Neural cell (in vitro differentiated cells): ENCODE data around the gene FLRT2. TPM values are rescaled to one million over a fixed set of nuclear protein-coding genes. Genes with fewer than 3 reads are reported as not detected.

Experiments
- H2AFZ ChIP-seq: fragments of 200-600, 300-800 bp; sonication (generic), shearing (Covaris generic); 2 replicates; pipeline ENCODE4 v1.6.0; 2014; ENCODE audit warnings: low read depth, mild to moderate bottlenecking, antibody characterized with exemption, low read length, moderate library complexity
- H3F3A ChIP-seq: fragments of 200-600 bp; shearing (Covaris generic); 2 replicates; pipeline ENCODE4 v1.6.1; 2016; ENCODE audit warnings: mild to moderate bottlenecking, moderate library complexity, mixed read lengths, antibody characterized with exemption, low read length; ENCODE audit not compliant: insufficient read depth, poor library complexity, severe bottlenecking
- H3K27ac ChIP-seq: fragments of 200-600, 300-800 bp; sonication (generic), shearing (Covaris generic); 2 replicates; pipeline ENCODE4 v1.5.1; 2014; ENCODE audit warnings: mild to moderate bottlenecking, low read length, moderate library complexity
- H3K27me3 ChIP-seq: fragments of 300-800, 200-600 bp; sonication (generic), shearing (Covaris generic); 2 replicates; pipeline ENCODE4 v1.6.0; 2014; ENCODE audit warnings: mild to moderate bottlenecking, low read depth, low read length, moderate library complexity; ENCODE audit not compliant: insufficient read depth
- H3K36me3 ChIP-seq: fragments of 300-800, 200-600 bp; sonication (generic), shearing (Covaris generic); 2 replicates; pipeline ENCODE4 v1.5.1; 2014; ENCODE audit warnings: mild to moderate bottlenecking, antibody characterized with exemption, low read length, moderate library complexity; ENCODE audit not compliant: insufficient read depth
- H3K4me2 ChIP-seq: fragments of 300-800, 200-600 bp; sonication (generic), shearing (Covaris generic); 2 replicates; pipeline ENCODE4 v1.6.0; 2014; ENCODE audit warnings: mild to moderate bottlenecking, low read length
- H3K4me3 ChIP-seq: fragments of 300-800, 200-600 bp; sonication (generic), shearing (Covaris generic); 2 replicates; pipeline ENCODE4 v1.5.1; 2014; ENCODE audit warnings: mild to moderate bottlenecking, low read length, moderate library complexity
- H3K79me2 ChIP-seq: fragments of 200-600 bp; shearing (Covaris generic); replicated peaks from 2 replicates; pipeline ENCODE4 v1.6.0; 2014; ENCODE audit warnings: mild to moderate bottlenecking, low read length, moderate library complexity; ENCODE audit not compliant: insufficient read depth
- H3K9ac ChIP-seq: fragments of 300-800, 200-600 bp; sonication (generic), shearing (Covaris generic); 2 replicates; pipeline ENCODE4 v1.6.1; 2016; ENCODE audit warnings: mild to moderate bottlenecking, low read length, mixed read lengths
- H3K9me2 ChIP-seq: fragments of 200-600 bp; shearing (Covaris generic); 2 replicates; pipeline ENCODE4 v1.6.1; 2016; ENCODE audit warnings: mild to moderate bottlenecking, low read length, mixed read lengths; ENCODE audit not compliant: insufficient read depth
- H3K9me3 ChIP-seq: fragments of 200-600, 300-800 bp; sonication (generic), shearing (Covaris generic); 2 replicates; pipeline ENCODE4 v1.6.1; 2016; ENCODE audit warnings: mild to moderate bottlenecking, mixed run types, low read length, moderate library complexity, mixed read lengths
- H4K20me1 ChIP-seq: fragments of 200-600 bp; shearing (Covaris generic); 2 replicates; pipeline ENCODE4 v1.6.1; 2016; ENCODE audit warnings: mild to moderate bottlenecking, mixed run types; ENCODE audit not compliant: insufficient read depth
- CTCF ChIP-seq: fragments of 450-650 bp; IDR thresholded peaks from 2 replicates; pipeline ENCODE4 v1.5.1; 2014; ENCODE audit warnings: antibody characterized with exemption, mild to moderate bottlenecking, moderate library complexity; ENCODE audit not compliant: poor library complexity, severe bottlenecking
- EP300 ChIP-seq: fragments of 450-650 bp; conservative IDR thresholded peaks from 2 replicates; pipeline ENCODE4 v1.6.1; 2014; ENCODE audit warnings: antibody characterized with exemption, mild to moderate bottlenecking, moderate library complexity; ENCODE audit not compliant: poor library complexity, severe bottlenecking
- EZH2 ChIP-seq: fragments of 200-600, 300-800 bp; shearing (Covaris generic), sonication (generic); IDR thresholded peaks from 2 replicates; pipeline ENCODE4 v1.6.1; 2014; ENCODE audit warnings: antibody characterized with exemption, low read length, borderline replicate concordance, mild to moderate bottlenecking; ENCODE audit not compliant: insufficient read depth, poor library complexity, severe bottlenecking
- MXI1 ChIP-seq: fragments of 450-650 bp; conservative IDR thresholded peaks from 2 replicates; pipeline ENCODE4 v1.6.1; 2014; ENCODE audit warnings: antibody characterized with exemption, mild to moderate bottlenecking; ENCODE audit not compliant: poor library complexity, severe bottlenecking
- POLR2AphosphoS5 ChIP-seq: IDR thresholded peaks from 2 replicates; pipeline ENCODE4 v1.6.1; 2012
- RAD21 ChIP-seq: fragments of 450-650 bp; conservative IDR thresholded peaks from 2 replicates; pipeline ENCODE4 v1.6.1; 2014; ENCODE audit warnings: antibody characterized with exemption, mild to moderate bottlenecking, moderate library complexity
- REST ChIP-seq: IDR thresholded peaks from 2 replicates; pipeline ENCODE4 v1.6.1; 2012; ENCODE audit warnings: borderline replicate concordance
- SMC3 ChIP-seq: fragments of 450-650 bp; conservative IDR thresholded peaks from 2 replicates; pipeline ENCODE4 v1.6.1; 2014; ENCODE audit warnings: antibody characterized with exemption, mild to moderate bottlenecking, moderate library complexity; ENCODE audit not compliant: poor library complexity
- TAF1 ChIP-seq: IDR thresholded peaks from 2 replicates; pipeline ENCODE4 v1.6.1; 2012; ENCODE audit warnings: low read depth
- polyA plus RNA-seq: library from polyadenylated mRNA; depleted of rRNA; stranded (reverse); fragments of >200 nt; gene quantifications from 2 replicates; pipeline ENCODE4 v1.2.3, GENCODE V29; 2014

The FLRT2 gene
- polyA plus RNA-seq, 1 donor from 2014 or later = 5.1 TPM

DNA sequence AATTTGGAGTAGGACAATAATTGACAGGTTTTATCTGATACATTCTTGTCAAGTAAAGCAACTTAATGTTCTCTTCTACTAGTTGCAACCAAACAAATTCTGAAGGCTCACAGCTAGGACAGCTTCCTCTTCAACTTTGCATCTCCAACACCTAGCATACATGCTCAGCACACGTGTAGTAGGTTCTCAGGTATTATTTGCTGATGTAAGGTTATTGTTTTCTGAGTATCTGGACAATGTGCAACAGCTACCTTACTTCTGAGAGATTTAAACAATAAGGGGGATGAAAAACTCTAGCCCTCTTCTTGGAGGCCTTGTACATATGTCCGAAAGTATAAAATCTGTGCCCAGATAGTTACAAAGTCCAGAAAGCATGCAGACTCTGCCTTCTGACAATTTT lies 15.5 kb upstream of the FLRT2 start:
- Histone ChIP-seq H4K20me1 (no peaks in the 10 kb centered on the region), H3K36me3 (no peaks in the 10 kb centered on the region)

GRCh38 chr14:85516239-85517113 lies 13.5 kb upstream of the FLRT2 start:
- Histone ChIP-seq H3K9ac (no peak overlapping the region), H3K4me2 (no peak overlapping the region)

More for the DNA sequence above, 15.5 kb upstream of the FLRT2 start:
- H3K4me2 ChIP-seq = no peak overlapping the region
- H3K9ac ChIP-seq = no peak overlapping the region
- no peak overlapping the region for H2AFZ ChIP-seq
- no peak overlapping the region for H3K4me3 ChIP-seq
- H3K27me3 ChIP-seq = no peaks in the 10 kb centered on the region
- H3K79me2 ChIP-seq = no peaks in the 10 kb centered on the region
- no peaks in the 10 kb centered on the region for H3K9me2 ChIP-seq
- no peaks in the 10 kb centered on the region for H3K9me3 ChIP-seq
- no peak overlapping the region for H3K27ac ChIP-seq
- TF ChIP-seq EZH2 = no peak
- TF ChIP-seq TAF1 = no peak
- no peak for TF ChIP-seq RAD21
- no peak for TF ChIP-seq EP300
- no peak for TF ChIP-seq POLR2AphosphoS5
- no peak for TF ChIP-seq REST
- no peaks in the 10 kb centered on the region for H3F3A ChIP-seq

More at GRCh38 chr14:85516239-85517113, 13.5 kb upstream of the FLRT2 start:
- no peaks in the 10 kb centered on the region for H3K9me2 ChIP-seq
- H2AFZ ChIP-seq = no peak overlapping the region
- no peaks in the 10 kb centered on the region for H3F3A ChIP-seq
- no peak overlapping the region for H3K4me3 ChIP-seq
- H3K79me2 ChIP-seq = no peaks in the 10 kb centered on the region
- no peaks in the 10 kb centered on the region for H3K27me3 ChIP-seq
- no peak overlapping the region for H3K27ac ChIP-seq
- no peaks in the 10 kb centered on the region for H3K9me3 ChIP-seq
- no peaks in the 10 kb centered on the region for H4K20me1 ChIP-seq
- no peaks in the 10 kb centered on the region for H3K36me3 ChIP-seq
- TF ChIP-seq MXI1 (no peak), EZH2 (no peak), CTCF (no peak), RAD21 (no peak), TAF1 (no peak), SMC3 (no peak), REST (no peak), POLR2AphosphoS5 (no peak), EP300 (no peak)
